Measurements from ENCODE around the gene PLA2G6.

The PLA2G6 gene

DNA sequence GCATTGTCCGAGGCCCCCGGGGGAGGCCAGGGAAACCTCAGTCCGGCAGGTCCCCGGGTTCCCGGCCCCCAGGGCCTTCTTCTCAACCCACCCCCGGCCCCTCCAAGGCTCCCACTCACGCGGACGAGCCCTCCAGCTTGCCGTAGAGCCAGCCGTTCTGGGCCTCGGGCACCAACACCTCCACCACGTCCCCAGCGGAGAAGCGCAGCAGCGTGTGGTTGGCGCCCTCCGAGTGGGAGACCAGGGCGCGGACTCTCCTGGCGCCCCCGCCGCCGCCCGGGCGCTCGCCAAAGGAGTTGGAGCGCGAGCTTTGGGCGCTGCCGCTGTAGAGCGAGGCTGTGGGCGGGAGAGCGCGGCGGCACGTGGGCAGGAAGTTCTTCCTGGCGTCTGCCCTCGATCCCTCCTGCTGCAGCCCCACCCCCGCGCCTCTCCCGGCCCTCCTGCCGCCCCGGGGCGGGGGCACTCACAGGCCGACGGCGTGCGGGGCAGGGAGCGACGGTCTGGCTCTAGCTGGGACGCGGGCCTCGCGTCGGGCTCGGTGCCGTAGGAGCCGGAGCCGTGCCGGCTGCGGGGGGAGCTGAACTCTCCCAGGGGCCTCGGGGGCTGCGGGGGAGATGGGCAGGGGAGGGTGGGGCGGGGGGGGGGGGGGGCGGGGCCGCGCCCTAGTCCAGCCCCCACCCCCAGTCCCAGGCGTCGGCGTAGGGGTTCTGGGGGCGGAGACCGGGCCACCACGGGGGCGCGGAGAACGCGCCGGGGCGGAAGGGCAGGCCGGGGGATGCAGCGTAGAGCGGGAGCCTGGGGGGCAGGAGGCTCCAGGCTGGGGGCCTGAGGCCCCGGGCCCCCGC, 92.8 kb downstream of the PLA2G6 start:
- Mint-ChIP-seq H3K27ac (no peak overlapping the region), H3K36me3 (ENCODE audit: low read depth) (peaks cover 4% of the 10 kb centered on the region), H3K4me1 (ENCODE audit: low read depth) (no peaks in the 10 kb centered on the region), H3K4me3 (no peak overlapping the region), H3K27me3 (peaks cover 11% of the 10 kb centered on the region), H3K9me3 (no peaks in the 10 kb centered on the region)

- no peak overlapping the region for H3K27ac Mint-ChIP-seq
- H3K27me3 Mint-ChIP-seq, result peaks cover 17% of the 10 kb centered on the region
- H3K4me1 Mint-ChIP-seq (ENCODE audit: low read depth), result no peaks in the 10 kb centered on the region
- H3K36me3 Mint-ChIP-seq (ENCODE audit: low read depth), result peaks cover 4% of the 10 kb centered on the region
- H3K4me3 Mint-ChIP-seq, result no peak overlapping the region
- H3K9me3 Mint-ChIP-seq, result no peaks in the 10 kb centered on the region
These were observed 93.8 kb downstream of the PLA2G6 start for GRCh38 chr22:38087855-38088254.

GRCh38 chr22:38086942-38087341, 94.7 kb downstream of the PLA2G6 start:
- Mint-ChIP-seq H3K4me3 (no peak overlapping the region), H3K27ac (no peak overlapping the region), H3K9me3 (no peaks in the 10 kb centered on the region), H3K36me3 (ENCODE audit: low read depth) (peaks cover 4% of the 10 kb centered on the region), H3K4me1 (ENCODE audit: low read depth) (peaks cover under 1% of the 10 kb centered on the region), H3K27me3 (peaks cover 22% of the 10 kb centered on the region)

DNA sequence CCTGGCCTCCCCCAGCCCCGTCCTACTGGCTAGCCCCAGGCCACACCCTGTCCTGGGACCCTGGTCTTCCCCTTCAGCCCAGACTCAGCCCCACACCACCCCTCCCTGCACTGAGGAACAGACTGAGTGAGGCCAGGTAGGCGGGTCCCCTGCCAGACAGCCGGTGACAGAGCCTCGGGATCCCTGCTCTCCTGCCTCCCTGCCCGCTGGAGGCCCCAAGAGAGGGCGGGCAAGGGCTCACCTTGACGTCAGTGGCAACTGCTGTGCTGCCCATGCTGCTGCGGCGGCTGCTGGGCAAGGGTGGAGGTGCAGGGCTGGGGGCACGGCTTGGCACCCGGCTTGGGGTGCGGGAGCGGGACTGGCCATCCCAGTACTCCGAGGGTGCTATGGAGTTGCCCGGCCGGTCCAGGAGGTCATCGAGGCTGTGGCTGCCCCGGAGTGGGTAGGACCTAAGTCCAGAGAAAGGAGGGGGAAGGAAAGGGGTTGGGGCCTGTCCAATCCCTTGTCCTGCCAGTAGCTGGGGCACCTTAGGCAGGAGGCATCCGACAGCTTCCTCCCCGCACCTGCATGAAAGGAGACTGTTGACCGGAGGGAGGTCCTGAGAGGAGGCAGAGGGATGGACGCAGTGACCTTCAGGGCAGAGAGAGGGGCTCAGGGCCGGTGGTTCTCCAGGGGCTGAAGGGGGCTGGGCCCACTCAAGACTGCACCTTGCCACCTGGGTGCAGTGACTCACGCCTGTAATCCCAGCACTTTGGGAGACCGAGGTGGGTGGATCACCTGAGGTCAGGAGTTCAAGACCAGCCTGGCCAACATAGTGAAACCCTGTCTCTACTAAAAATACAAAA, 95.4 kb downstream of the PLA2G6 start:
- Mint-ChIP-seq H3K4me3 (no peak overlapping the region), H3K27me3 (peaks cover 25% of the 10 kb centered on the region), H3K36me3 (ENCODE audit: low read depth) (peaks cover 4% of the 10 kb centered on the region), H3K27ac (no peak overlapping the region), H3K4me1 (ENCODE audit: low read depth) (peaks cover 4% of the 10 kb centered on the region), H3K9me3 (no peaks in the 10 kb centered on the region)

DNA sequence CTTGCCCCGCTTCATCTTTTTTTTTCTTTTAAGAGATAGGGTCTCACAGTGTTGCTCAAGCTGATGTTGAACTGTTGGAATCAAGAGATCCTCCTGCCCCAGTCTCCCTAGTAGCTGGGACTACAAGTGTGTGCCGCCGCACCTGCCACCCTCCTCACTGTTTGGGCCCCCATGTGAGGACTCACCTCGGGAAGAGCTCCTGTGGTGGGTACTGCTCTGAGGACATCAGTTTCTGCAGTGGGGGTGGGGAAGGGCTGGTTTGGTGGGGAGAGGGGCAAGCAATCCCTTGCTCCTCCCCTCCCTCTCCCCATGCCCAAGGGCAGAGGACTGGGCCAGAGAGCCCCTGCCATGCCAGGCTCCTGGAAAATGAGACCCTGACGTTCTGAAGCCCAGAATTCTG, 96.1 kb downstream of the PLA2G6 start:
- peaks cover 4% of the 10 kb centered on the region for H3K4me1 Mint-ChIP-seq (ENCODE audit: low read depth)
- H3K36me3 Mint-ChIP-seq (ENCODE audit: low read depth), result peaks cover 3% of the 10 kb centered on the region
- no peak overlapping the region for H3K27ac Mint-ChIP-seq
- peaks cover 21% of the 10 kb centered on the region for H3K27me3 Mint-ChIP-seq
- H3K4me3 Mint-ChIP-seq, result no peak overlapping the region
- H3K9me3 Mint-ChIP-seq, result no peaks in the 10 kb centered on the region

- no peaks in the 10 kb centered on the region for H3K36me3 Mint-ChIP-seq (ENCODE audit: low read depth)
- H3K27ac Mint-ChIP-seq, result no peak overlapping the region
- H3K27me3 Mint-ChIP-seq, result peaks cover 20% of the 10 kb centered on the region
- no peaks in the 10 kb centered on the region for H3K9me3 Mint-ChIP-seq
- H3K4me1 Mint-ChIP-seq (ENCODE audit: low read depth), result peaks cover 4% of the 10 kb centered on the region
- H3K4me3 Mint-ChIP-seq, result no peak overlapping the region
These were observed 96.6 kb downstream of the PLA2G6 start for GRCh38 chr22:38085056-38085455.

- Mint-ChIP-seq H3K36me3 (ENCODE audit: low read depth) (no peaks in the 10 kb centered on the region), H3K27me3 (peaks cover 26% of the 10 kb centered on the region), H3K4me3 (no peak within 1 kb of the TSS), H3K27ac (no peak within 1 kb of the TSS), H3K4me1 (ENCODE audit: low read depth) (peaks cover 4% of the 10 kb centered on the region), H3K9me3 (no peaks in the 10 kb centered on the region)
These were observed 97.5 kb downstream of the PLA2G6 start, which contains the start of gene SLC16A8 for GRCh38 chr22:38083931-38084631. TSS of gene SLC16A8 (minus strand) at chr22:38084184. CDS start at chr22:38082873, 1,311 bp downstream.

DNA sequence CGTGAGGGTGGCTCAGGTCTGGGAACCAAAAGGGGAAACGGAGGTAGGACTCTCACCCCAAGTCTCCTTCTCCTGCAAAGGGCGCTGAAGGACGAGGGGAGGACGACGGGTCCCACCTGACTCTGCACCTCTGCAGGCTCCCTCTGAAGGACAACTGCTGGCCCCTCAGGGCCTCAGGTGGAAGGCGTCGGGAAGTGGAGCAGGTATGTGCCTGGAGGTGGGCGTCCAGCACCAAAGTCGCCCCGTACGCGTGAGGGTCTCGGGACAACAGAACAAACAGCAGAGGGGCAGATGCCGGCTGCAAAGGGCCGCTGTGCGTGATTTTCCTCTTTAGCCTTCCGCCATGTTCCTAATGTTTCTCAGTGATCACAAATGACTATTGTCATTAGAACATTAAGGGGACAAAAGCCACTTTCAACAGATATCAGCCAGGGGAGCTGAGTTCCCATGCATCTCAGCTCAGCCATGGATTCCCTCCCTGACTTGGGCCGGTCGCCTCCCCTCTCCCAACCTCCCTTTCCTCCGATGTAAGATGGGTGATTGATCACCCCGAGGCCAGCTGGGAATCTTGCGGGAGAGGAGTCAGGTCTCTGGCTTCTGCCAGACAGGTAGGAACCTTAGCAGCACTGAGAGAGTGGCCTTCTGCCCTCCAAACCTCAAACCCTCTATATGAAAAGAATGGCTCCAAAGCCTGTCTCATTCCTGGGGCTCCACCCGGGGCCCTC, 98.5 kb downstream of the PLA2G6 start:
- peaks cover 25% of the 10 kb centered on the region for H3K27me3 Mint-ChIP-seq
- H3K27ac Mint-ChIP-seq, result no peak overlapping the region

DNA sequence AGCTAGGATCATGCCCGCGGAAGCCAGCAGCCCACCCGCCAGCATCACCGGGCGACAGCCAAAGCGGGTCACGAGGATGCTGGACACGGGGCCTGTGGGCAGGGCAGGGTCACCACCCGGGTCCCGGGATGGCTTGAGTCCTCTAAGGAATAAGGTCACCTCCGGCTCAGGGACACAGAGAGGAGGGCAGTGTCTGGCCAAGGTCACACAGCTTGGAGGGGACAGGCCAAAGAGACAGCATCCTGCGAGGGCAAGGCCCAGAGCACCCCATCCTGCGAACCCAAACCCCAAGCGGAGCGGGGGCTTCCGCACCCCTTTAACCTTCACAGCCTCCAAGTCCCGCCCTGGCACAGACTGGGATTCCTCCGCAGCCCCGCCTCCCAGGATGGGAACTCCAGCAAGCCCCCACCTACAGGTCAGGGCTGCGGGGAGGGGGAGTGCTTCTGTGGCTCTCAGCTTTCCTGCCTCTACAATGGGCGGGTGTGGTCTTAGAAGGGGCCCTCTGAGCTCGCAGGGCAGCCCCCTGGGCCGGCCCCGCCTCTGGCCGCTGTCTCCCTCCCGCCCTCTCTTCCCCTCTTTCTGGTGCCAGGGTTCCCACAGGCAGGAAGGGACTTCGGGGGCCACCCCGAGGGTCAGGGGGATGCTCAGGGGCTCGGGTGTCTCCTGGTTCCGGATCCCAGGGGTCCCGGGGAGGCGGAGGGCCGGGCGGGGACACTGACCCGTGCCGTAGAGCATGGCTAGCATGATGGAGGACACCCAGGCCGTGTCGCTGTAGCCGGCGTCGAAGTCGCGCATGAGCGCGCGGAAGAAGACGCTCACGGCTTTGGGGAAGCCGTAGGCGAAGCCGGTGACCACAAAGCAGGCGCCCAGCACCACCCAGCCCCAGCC, 99.4 kb downstream of the PLA2G6 start:
- no peaks in the 10 kb centered on the region for H3K36me3 Mint-ChIP-seq (ENCODE audit: low read depth)
- no peaks in the 10 kb centered on the region for H3K9me3 Mint-ChIP-seq

More for the DNA sequence above, 98.5 kb downstream of the PLA2G6 start:
- Mint-ChIP-seq H3K4me1 (ENCODE audit: low read depth) (peaks cover 4% of the 10 kb centered on the region), H3K4me3 (no peak overlapping the region), H3K36me3 (ENCODE audit: low read depth) (no peaks in the 10 kb centered on the region), H3K9me3 (no peaks in the 10 kb centered on the region)

GRCh38 chr22:38081636-38081940, 100.0 kb downstream of the PLA2G6 start:
- peaks cover 22% of the 10 kb centered on the region for H3K27me3 Mint-ChIP-seq
- no peak overlapping the region for H3K4me3 Mint-ChIP-seq
- no peak overlapping the region for H3K27ac Mint-ChIP-seq
- H3K36me3 Mint-ChIP-seq (ENCODE audit: low read depth), result no peaks in the 10 kb centered on the region
- peaks cover 4% of the 10 kb centered on the region for H3K4me1 Mint-ChIP-seq (ENCODE audit: low read depth)
- no peaks in the 10 kb centered on the region for H3K9me3 Mint-ChIP-seq

More for the DNA sequence above, 99.4 kb downstream of the PLA2G6 start:
- H3K27me3 Mint-ChIP-seq, result peaks cover 22% of the 10 kb centered on the region
- peaks cover 4% of the 10 kb centered on the region for H3K4me1 Mint-ChIP-seq (ENCODE audit: low read depth)
- no peak overlapping the region for H3K27ac Mint-ChIP-seq
- no peak overlapping the region for H3K4me3 Mint-ChIP-seq

GRCh38 chr22:38080850-38081635, 100.6 kb downstream of the PLA2G6 start:
- Mint-ChIP-seq H3K4me1 (ENCODE audit: low read depth) (peaks cover 4% of the 10 kb centered on the region), H3K36me3 (ENCODE audit: low read depth) (no peaks in the 10 kb centered on the region), H3K27ac (no peak overlapping the region), H3K4me3 (no peak overlapping the region), H3K9me3 (no peaks in the 10 kb centered on the region), H3K27me3 (peaks cover 22% of the 10 kb centered on the region)

DNA sequence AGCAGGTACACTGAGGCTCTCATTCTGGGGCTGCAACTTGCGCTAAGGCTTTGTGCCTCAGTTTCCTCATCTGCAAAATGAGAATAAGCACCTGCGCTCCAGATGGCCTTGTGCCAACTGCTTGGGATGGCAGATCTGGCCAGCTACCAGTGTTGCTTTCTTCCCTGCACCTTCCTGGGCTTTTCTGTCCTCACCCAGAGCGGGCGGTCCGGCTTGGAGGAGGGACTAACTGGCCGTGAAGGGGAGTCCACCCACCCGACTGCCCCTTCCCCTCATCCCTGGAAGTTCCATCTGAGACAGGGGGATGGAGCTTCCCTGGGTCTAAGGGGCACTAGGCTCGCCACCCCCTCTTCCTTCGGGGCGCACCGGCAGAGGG, 101.2 kb downstream of the PLA2G6 start:
- Mint-ChIP-seq H3K27ac (no peak overlapping the region), H3K27me3 (peaks cover 22% of the 10 kb centered on the region), H3K4me1 (ENCODE audit: low read depth) (peaks cover 4% of the 10 kb centered on the region), H3K36me3 (ENCODE audit: low read depth) (no peaks in the 10 kb centered on the region), H3K4me3 (no peak overlapping the region), H3K9me3 (no peaks in the 10 kb centered on the region)

DNA sequence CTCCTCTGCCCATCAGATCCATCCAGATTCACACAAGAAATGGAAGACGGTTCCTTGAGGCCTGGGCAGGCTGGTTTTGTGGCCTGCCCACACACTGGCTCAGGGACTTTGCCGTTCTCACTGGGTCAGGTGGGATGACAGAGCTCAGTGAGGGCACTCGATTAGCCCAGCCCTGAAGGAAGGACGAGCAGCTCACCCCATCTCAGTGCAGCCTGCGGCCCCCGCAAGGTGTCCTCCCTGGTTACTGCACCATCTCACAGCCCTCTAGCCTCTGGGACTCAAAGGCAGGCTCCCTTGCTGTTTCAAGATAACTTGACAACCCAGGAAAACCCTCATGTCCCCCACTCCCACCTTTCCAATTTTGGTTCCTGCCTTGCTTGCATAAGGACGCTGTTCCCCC, 101.8 kb downstream of the PLA2G6 start:
- H3K27ac Mint-ChIP-seq, result no peak overlapping the region
- no peaks in the 10 kb centered on the region for H3K36me3 Mint-ChIP-seq (ENCODE audit: low read depth)
- H3K9me3 Mint-ChIP-seq, result no peaks in the 10 kb centered on the region
- peaks cover 22% of the 10 kb centered on the region for H3K27me3 Mint-ChIP-seq
- peaks cover 4% of the 10 kb centered on the region for H3K4me1 Mint-ChIP-seq (ENCODE audit: low read depth)
- no peak overlapping the region for H3K4me3 Mint-ChIP-seq

Measured in stimulated activated naive CD8-positive, alpha-beta T cell treated with anti-CD3 and anti-CD28 coated beads, Interleukin-15, Interleukin-2, amounts not matched to agents 100 ng/mL and 50 ng/mL, for 24 hours (primary cell).